GOT3 (cell line): ENCODE data around the gene OR4B1.

Experiments
- DNase-seq: peaks from one replicate; lab custom pipeline; 2025; ENCODE audit warnings: mixed read lengths; lab: John Stamatoyannopoulos, UW

OR4B1 gene

GRCh38 chr11:48261600-48261999 lies 45.0 kb downstream of the OR4B1 start:
- DNase-seq: no peak

- DNase-seq: no peak
Observed at GRCh38 chr11:48263423-48263911, 46.9 kb downstream of the OR4B1 start, which contains the start of gene OR4X1. OR4X1 (plus strand) TSS chr11:48263861; CDS start chr11:48263861, 0 bp downstream.
